ENCODE data around the gene HERPUD1.

Gene HERPUD1

DNA sequence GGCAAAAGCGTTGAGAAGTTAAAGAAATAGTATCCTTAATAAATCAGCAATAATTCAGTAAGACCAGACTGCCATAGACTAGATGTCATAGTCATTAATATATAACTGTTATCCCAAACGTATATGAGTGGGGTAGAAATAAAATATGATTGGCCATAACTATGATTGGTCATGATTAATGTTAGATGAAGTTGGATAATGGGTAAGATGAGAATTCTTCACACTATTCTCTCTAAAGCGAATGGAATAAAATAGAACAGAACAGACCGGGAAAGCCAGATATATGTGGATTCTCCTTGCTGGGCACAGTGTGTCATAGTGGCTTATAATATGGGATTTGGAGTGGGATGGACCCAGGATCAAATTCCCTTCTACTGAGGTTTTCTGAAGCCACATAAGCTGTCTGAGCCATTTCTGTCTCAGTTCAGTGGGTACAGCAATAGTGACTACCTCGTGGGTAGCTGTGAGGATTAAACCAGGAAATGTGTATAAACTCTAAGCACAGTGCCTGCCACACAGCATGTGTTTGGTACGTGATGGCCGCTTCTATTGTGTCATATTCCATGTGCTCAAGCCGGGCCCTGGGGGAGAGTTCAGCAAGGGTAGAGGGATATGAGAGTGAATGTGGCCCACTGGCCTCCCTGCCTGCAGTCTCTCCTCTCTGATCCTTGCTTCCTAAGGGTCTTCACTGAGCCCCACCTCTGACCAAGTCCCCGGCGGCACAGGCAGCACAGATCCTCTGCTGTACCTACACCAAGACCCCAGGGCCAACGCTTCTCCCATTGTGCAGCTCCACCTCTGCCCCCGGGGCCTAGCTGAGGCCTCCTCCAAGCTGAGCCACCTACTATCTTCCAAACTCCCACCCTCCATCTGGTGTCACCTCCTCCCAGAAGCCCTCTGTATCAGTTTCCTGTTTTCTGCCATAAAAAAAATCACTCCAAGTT is 33.5 kb downstream of the HERPUD1 start:
- TF ChIP-seq, protein P1, sequence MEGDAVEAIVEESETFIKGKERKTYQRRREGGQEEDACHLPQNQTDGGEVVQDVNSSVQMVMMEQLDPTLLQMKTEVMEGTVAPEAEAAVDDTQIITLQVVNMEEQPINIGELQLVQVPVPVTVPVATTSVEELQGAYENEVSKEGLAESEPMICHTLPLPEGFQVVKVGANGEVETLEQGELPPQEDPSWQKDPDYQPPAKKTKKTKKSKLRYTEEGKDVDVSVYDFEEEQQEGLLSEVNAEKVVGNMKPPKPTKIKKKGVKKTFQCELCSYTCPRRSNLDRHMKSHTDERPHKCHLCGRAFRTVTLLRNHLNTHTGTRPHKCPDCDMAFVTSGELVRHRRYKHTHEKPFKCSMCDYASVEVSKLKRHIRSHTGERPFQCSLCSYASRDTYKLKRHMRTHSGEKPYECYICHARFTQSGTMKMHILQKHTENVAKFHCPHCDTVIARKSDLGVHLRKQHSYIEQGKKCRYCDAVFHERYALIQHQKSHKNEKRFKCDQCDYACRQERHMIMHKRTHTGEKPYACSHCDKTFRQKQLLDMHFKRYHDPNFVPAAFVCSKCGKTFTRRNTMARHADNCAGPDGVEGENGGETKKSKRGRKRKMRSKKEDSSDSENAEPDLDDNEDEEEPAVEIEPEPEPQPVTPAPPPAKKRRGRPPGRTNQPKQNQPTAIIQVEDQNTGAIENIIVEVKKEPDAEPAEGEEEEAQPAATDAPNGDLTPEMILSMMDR (conservative IDR thresholded peaks at IDR 0.05): no peak
- no peak overlapping the region for H3K27ac ChIP-seq

DNA sequence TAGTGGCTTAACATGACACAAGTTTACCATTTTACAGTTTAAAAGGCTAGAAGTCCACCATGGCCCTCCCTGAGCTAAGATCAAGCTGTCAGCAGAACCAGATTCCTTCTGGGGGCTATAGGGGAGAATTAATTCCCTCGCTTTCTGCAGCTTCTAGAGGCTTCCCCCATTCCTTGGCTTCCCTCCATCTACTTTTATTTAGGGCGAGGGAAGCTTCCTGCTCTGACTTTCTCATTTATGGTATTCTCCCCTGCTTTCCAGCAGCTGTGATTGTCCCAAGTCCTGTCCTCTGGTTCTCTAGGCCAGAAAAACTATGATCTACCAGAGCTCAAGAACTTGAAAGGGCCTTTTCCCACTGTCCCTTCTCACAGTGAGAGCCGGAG is 34.1 kb downstream of the HERPUD1 start:
- TF ChIP-seq, protein P1 (conservative IDR thresholded peaks at IDR 0.05): no peak
- H3K27ac ChIP-seq: no peak overlapping the region

DNA sequence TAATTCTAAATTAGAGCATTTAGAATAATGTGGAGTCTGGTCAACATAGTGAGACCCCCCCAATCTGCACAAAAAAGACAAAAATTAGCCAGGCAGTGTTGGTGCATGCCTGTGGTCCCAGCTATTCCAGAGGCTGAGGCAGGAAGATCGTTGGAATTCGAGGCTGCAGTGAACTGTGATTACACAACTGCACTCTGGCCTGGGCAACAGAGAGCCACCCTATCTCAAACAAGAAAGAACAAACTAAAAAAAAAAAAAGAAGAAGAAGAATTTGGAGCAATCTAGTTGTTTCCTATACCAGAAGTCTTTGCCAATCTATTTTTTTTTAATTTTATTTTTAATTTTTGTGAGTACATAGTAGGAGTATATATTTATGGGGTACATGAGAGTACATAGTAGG is 35.8 kb downstream of the HERPUD1 start:
- no peak overlapping the region for H3K27ac ChIP-seq
- TF ChIP-seq, protein P1 (conservative IDR thresholded peaks at IDR 0.05): no peak

DNA sequence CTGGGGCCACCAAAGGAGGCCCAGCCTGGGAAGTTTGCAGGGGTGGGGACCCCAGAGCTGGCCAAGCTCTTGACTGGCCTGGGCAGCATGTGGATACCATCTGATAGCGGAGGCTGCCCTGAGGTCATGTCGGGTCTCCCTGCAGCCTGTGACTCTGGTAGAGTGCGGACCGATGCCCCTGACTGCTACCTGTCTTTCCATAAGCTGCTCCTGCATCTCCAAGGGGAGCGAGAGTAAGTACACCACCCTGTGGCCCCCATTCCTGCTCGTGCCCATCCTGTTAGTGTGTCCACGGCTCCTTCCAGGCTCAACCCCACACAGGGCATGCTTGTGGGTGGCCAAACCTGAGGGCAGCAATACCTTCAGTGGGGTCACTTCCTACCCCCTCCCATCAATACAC is 37.8 kb downstream of the HERPUD1 start:
- no peak overlapping the region for H3K27ac ChIP-seq
- TF ChIP-seq, protein P1 (conservative IDR thresholded peaks at IDR 0.05): no peak

GRCh38 chr16:56970934-56971767 is 39.2 kb downstream of the HERPUD1 start:
- TF ChIP-seq, protein P1 (conservative IDR thresholded peaks at IDR 0.05): no peak
- no peak overlapping the region for H3K27ac ChIP-seq

GRCh38 chr16:56971768-56972043 is 39.8 kb downstream of the HERPUD1 start:
- H3K27ac ChIP-seq: no peak overlapping the region
- TF ChIP-seq, protein P1 (conservative IDR thresholded peaks at IDR 0.05): no peak
